Activated naive CD4-positive, alpha-beta T cell treated with anti-CD3 and anti-CD28 coated beads, Interleukin-2, amount 10 ng/mL, durations not matched to agents 7 days and 5 days (primary cell): ENCODE data around the gene GMDS.

Experiments used
- CTCF ChIA-PET: fragments of 350-600 bp; sonication (Branson Sonifier 250); formaldehyde crosslinking; loops from one replicate; lab custom pipeline; 2021; ENCODE audit warnings: antibody characterized with exemption; lab: Charles Lee
- DNase-seq: peaks from one replicate; pipeline ENCODE4 v3.0.0-alpha.2; 2020
- H3K27ac Mint-ChIP-seq: one replicate; pipeline ENCODE4 v1.8.0; 2021; ENCODE audit warnings: mild to moderate bottlenecking, moderate library complexity, mixed read lengths
- H3K27me3 Mint-ChIP-seq: one replicate; pipeline ENCODE4 v1.8.0; 2021; ENCODE audit warnings: mild to moderate bottlenecking, mixed read lengths
- H3K36me3 Mint-ChIP-seq: one replicate; pipeline ENCODE4 v1.8.0; 2021; ENCODE audit warnings: mixed read lengths
- H3K4me1 Mint-ChIP-seq: one replicate; pipeline ENCODE4 v1.8.0; 2021; ENCODE audit warnings: mixed read lengths
- H3K4me3 Mint-ChIP-seq: one replicate; pipeline ENCODE4 v1.8.0; 2021; ENCODE audit warnings: mild to moderate bottlenecking, moderate library complexity, mixed read lengths
- H3K9me3 Mint-ChIP-seq: one replicate; pipeline ENCODE4 v1.8.0; 2021; ENCODE audit warnings: mixed read lengths

The GMDS gene

DNA sequence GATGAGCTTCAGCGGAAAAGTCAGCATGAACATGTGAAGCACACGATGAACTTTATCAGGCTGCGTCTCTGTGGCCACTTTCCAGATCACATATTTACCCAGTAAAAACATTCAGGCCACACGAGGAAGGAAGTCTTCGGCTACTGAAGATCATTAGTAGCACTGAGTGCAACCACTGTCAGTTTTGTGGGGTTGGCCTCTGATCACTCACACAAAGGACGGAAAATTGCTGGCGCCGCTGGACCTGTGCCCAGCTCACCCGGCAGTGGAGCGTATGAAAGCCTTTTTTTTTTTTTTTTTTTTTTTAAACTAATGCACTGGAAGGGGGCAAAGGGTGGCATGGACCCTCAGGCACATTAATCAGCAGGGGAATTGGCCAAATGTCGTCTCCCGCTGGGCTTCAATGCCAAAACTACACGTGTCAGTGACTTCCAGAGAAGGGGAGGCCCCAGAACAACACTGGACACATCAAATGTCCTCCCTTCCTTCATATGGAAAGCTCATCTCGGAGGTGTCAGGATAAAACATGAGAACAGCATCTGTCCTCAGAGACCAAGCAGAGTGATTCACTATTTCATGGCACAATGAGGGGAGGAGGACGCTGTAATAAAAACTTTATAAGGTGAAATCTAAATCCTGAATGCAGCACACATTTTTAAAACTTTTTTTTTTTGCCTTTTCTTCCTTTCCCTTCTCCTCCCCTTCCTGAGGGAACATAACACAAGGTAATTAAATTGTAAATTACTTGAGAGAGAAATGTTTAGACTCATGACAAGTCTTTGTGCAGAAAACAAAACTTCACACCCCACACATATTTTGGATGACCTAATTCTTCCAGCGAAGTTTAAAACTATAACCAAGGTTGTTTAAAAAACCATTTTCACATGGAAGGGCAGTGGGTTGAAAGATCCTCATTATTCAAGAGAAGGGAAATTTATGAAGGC, 412.3 kb downstream of the GMDS start:
- H3K27me3 Mint-ChIP-seq: no peaks in the 10 kb centered on the region
- H3K4me1 Mint-ChIP-seq: no peaks in the 10 kb centered on the region
- H3K27ac Mint-ChIP-seq: no peak overlapping the region
- DNase-seq: no peak
- H3K36me3 Mint-ChIP-seq: peaks cover 9% of the 10 kb centered on the region
- CTCF ChIA-PET: no interaction called here
- peaks cover 9% of the 10 kb centered on the region for H3K9me3 Mint-ChIP-seq
- no peak overlapping the region for H3K4me3 Mint-ChIP-seq

- H3K4me1 Mint-ChIP-seq: no peaks in the 10 kb centered on the region
- H3K27me3 Mint-ChIP-seq: no peaks in the 10 kb centered on the region
- no peak overlapping the region for H3K4me3 Mint-ChIP-seq
- no peak for DNase-seq
- H3K36me3 Mint-ChIP-seq: peaks cover 12% of the 10 kb centered on the region
- no peak overlapping the region for H3K27ac Mint-ChIP-seq
- CTCF ChIA-PET: no interaction called here
- peaks cover 17% of the 10 kb centered on the region for H3K9me3 Mint-ChIP-seq
Measured at GRCh38 chr6:1832358-1832757, 413.0 kb downstream of the GMDS start.

GRCh38 chr6:1827984-1828793, 417.2 kb downstream of the GMDS start:
- Mint-ChIP-seq H3K9me3 (peaks cover 17% of the 10 kb centered on the region), H3K27ac (no peak overlapping the region), H3K4me3 (no peak overlapping the region), H3K4me1 (no peaks in the 10 kb centered on the region), H3K36me3 (peaks cover 12% of the 10 kb centered on the region), H3K27me3 (no peaks in the 10 kb centered on the region)
- CTCF ChIA-PET: no interaction called here
- no peak for DNase-seq

- peaks cover 12% of the 10 kb centered on the region for H3K36me3 Mint-ChIP-seq
- no peaks in the 10 kb centered on the region for H3K27me3 Mint-ChIP-seq
- H3K4me1 Mint-ChIP-seq: no peaks in the 10 kb centered on the region
- H3K27ac Mint-ChIP-seq: no peak overlapping the region
- H3K4me3 Mint-ChIP-seq: no peak overlapping the region
- CTCF ChIA-PET: no interaction called here
- DNase-seq: no peak
- peaks cover 17% of the 10 kb centered on the region for H3K9me3 Mint-ChIP-seq
Measured at GRCh38 chr6:1825926-1826325, 419.5 kb downstream of the GMDS start.

- DNase-seq: no peak
- no peaks in the 10 kb centered on the region for H3K27me3 Mint-ChIP-seq
- no peak overlapping the region for H3K4me3 Mint-ChIP-seq
- no peaks in the 10 kb centered on the region for H3K4me1 Mint-ChIP-seq
- H3K27ac Mint-ChIP-seq: no peak overlapping the region
- peaks cover 17% of the 10 kb centered on the region for H3K9me3 Mint-ChIP-seq
- CTCF ChIA-PET: no interaction called here
- H3K36me3 Mint-ChIP-seq: peaks cover 12% of the 10 kb centered on the region
Measured at GRCh38 chr6:1825277-1825676, 420.1 kb downstream of the GMDS start.

GRCh38 chr6:1821513-1822183, 423.8 kb downstream of the GMDS start:
- Mint-ChIP-seq H3K4me3 (no peak overlapping the region), H3K27me3 (no peaks in the 10 kb centered on the region), H3K27ac (no peak overlapping the region), H3K4me1 (no peaks in the 10 kb centered on the region), H3K36me3 (no peaks in the 10 kb centered on the region), H3K9me3 (no peaks in the 10 kb centered on the region)
- DNase-seq: no peak
- CTCF ChIA-PET: no interaction called here

GRCh38 chr6:1821164-1821512, 424.3 kb downstream of the GMDS start:
- H3K4me1 Mint-ChIP-seq: no peaks in the 10 kb centered on the region
- no peaks in the 10 kb centered on the region for H3K36me3 Mint-ChIP-seq
- no peaks in the 10 kb centered on the region for H3K9me3 Mint-ChIP-seq
- no peaks in the 10 kb centered on the region for H3K27me3 Mint-ChIP-seq
- CTCF ChIA-PET: no interaction called here
- no peak overlapping the region for H3K4me3 Mint-ChIP-seq
- DNase-seq: no peak
- H3K27ac Mint-ChIP-seq: no peak overlapping the region

DNA sequence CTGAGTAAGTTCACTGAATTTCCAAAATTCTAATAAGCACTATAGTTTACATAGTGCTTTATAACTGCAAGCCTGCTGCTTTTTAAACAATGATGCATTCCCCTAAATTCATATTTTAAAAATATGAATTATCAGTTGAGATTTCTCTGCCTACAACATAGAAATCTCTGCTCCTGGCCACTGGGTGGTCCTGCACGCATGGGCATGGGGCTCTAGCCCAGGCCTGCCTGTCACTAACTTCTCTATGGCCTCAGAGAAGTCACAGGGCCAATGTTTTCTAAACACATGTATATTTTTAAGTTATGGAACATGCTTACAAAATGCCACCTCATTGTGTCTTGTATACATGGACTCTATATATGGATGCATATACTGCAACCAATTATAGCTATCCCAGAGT, 424.7 kb downstream of the GMDS start:
- no peak overlapping the region for H3K27ac Mint-ChIP-seq
- no peaks in the 10 kb centered on the region for H3K4me1 Mint-ChIP-seq
- H3K27me3 Mint-ChIP-seq: no peaks in the 10 kb centered on the region
- no peak overlapping the region for H3K4me3 Mint-ChIP-seq
- CTCF ChIA-PET: no interaction called here
- DNase-seq: no peak
- no peaks in the 10 kb centered on the region for H3K9me3 Mint-ChIP-seq
- H3K36me3 Mint-ChIP-seq: no peaks in the 10 kb centered on the region

GRCh38 chr6:1820165-1820564, 425.2 kb downstream of the GMDS start:
- CTCF ChIA-PET: no interaction called here
- no peaks in the 10 kb centered on the region for H3K9me3 Mint-ChIP-seq
- no peak for DNase-seq

DNA sequence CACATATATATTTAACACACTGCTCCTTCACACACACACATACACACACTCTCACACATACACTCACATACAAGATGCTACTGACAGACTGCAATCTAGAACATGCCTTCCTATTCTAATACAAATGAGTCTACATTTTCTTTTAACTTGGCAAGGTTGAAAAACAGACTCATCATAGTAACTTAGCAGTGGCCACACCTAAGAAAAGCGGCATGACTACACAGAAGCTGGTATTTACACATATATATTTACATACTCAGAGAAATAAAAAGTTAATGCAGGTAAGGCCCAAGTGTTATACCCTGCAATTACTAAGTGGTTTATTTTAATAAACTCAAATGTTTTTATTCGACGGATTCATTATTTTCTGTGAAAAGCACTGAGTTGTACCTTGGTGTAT, 426.4 kb downstream of the GMDS start:
- no peaks in the 10 kb centered on the region for H3K9me3 Mint-ChIP-seq
- DNase-seq: no peak
- no peaks in the 10 kb centered on the region for H3K36me3 Mint-ChIP-seq
- no peak overlapping the region for H3K4me3 Mint-ChIP-seq
- H3K27me3 Mint-ChIP-seq: no peaks in the 10 kb centered on the region
- CTCF ChIA-PET: no interaction called here
- H3K27ac Mint-ChIP-seq: no peak overlapping the region
- no peaks in the 10 kb centered on the region for H3K4me1 Mint-ChIP-seq

More at GRCh38 chr6:1820165-1820564, 425.2 kb downstream of the GMDS start:
- no peak overlapping the region for H3K27ac Mint-ChIP-seq
- no peaks in the 10 kb centered on the region for H3K36me3 Mint-ChIP-seq
- no peak overlapping the region for H3K4me3 Mint-ChIP-seq
- H3K4me1 Mint-ChIP-seq: no peaks in the 10 kb centered on the region
- no peaks in the 10 kb centered on the region for H3K27me3 Mint-ChIP-seq

DNA sequence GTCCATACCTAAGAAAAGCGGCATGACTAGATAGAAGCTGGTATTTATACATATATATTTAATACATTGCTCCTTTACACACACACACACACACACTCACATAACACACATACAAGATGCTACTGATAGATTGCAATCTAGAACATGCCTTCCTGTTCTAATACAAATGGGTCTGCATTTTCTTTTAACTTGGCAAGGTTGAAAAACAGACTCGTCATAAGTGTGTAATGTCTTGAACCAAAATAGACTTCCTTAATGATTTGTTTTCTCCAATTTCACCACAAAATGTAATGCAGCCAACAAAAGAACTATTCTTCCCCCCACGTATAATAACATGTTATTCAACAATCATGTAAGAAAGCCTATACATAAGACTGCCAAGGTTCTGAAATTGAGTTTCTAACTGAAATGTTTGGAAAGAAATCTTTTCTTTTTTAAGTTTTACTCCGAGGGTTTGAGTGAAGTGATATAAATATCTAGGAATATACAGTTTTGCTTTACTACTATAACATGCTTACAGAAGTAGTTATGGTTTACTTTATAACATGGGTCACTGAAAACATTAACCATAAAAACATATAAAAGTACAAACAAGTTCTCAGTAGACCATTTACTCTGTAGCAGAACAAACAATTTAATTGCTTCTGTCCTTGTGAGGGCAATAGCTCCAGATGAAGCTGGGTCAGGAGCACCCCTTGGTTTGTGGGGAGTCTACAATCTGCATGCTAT, 428.2 kb downstream of the GMDS start:
- no peak for DNase-seq
- Mint-ChIP-seq H3K4me1 (no peaks in the 10 kb centered on the region), H3K36me3 (no peaks in the 10 kb centered on the region), H3K4me3 (no peak overlapping the region), H3K27me3 (peaks cover 4% of the 10 kb centered on the region), H3K9me3 (no peaks in the 10 kb centered on the region), H3K27ac (no peak overlapping the region)
- CTCF ChIA-PET: no interaction called here

- Mint-ChIP-seq H3K9me3 (no peaks in the 10 kb centered on the region), H3K27me3 (peaks cover 4% of the 10 kb centered on the region), H3K36me3 (no peaks in the 10 kb centered on the region), H3K27ac (no peak overlapping the region), H3K4me3 (no peak overlapping the region), H3K4me1 (no peaks in the 10 kb centered on the region)
- no peak for DNase-seq
- CTCF ChIA-PET: no interaction called here
Measured at GRCh38 chr6:1815827-1816452, 429.5 kb downstream of the GMDS start.

DNA sequence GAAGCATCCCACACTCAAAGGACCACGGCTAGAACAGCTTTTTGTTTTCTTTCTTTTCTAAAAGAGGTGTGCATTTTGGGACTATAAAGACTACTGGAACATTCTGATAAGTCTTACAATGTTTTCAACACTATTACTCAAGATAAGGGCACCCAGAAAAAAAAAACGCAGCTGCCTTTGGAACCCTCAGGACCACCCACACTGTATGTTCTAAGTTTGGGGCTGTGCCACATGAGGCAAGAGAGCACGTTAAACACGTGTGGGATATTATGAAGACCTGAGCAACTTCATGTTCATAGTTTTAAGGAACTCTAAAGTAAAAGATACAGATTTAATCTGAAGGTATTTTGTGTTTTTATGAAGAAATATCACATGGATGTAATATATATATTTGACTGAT, 431.1 kb downstream of the GMDS start:
- H3K4me1 Mint-ChIP-seq: no peaks in the 10 kb centered on the region
- no peak for DNase-seq
- CTCF ChIA-PET: no interaction called here
- H3K27ac Mint-ChIP-seq: no peak overlapping the region
- H3K9me3 Mint-ChIP-seq: no peaks in the 10 kb centered on the region
- H3K4me3 Mint-ChIP-seq: no peak overlapping the region
- H3K36me3 Mint-ChIP-seq: no peaks in the 10 kb centered on the region
- peaks cover 4% of the 10 kb centered on the region for H3K27me3 Mint-ChIP-seq
